ENCODE data around the gene SLCO2B1. TPM values are rescaled to one million over a fixed set of nuclear protein-coding genes. Genes with fewer than 3 reads are reported as not detected.
A peak's percentile ranks its signal among the peaks of the same experiment; 100 is the strongest.

Gene SLCO2B1
- total and polyA plus RNA-seq, 8 donors, result 3.3 to 68.2 (median 16.0) TPM

GRCh38 chr11:75145196-75145971, 5.5 kb upstream of the SLCO2B1 start:
- H3K27me3 ChIP-seq, result no peaks in the 10 kb centered on the region
- no peaks in the 10 kb centered on the region for H3K9me3 ChIP-seq
- H3K4me3 ChIP-seq, result no peak overlapping the region
- TF ChIP-seq POLR2A (IDR thresholded peaks at IDR 0.05) (no peak), POLR2AphosphoS5 (IDR thresholded peaks at IDR 0.05) (no peak), CTCF (IDR thresholded peaks at IDR 0.05) (no peak), EP300 (IDR thresholded peaks at IDR 0.05) (no peak)
- WGBS, 5 donors, result 72 to 86% (median 83%) methylated on average over 9 of the region's 9 CpGs
- H3K4me1 ChIP-seq, result peaks cover 0 to 46% (median 12%) of the 10 kb centered on the region in 4 donors
- no peak for DNase-seq
- intact Hi-C loops (cut with DNase I; ENCODE audit: low total_unique reads), result loop anchor here (2.0 kb wide), 1 partner anchor 57 kb away; no protein-coding TSS in a partner anchor
- H3K27ac ChIP-seq, result no peak overlapping the region
- H3K36me3 ChIP-seq, result no peaks in the 10 kb centered on the region

GRCh38 chr11:75145972-75146519, 4.9 kb upstream of the SLCO2B1 start:
- 31 to 61% (median 51%) methylated on average over 6 of the region's 6 CpGs for WGBS, 5 donors
- H3K27ac ChIP-seq, result no peak overlapping the region
- no peak for TF ChIP-seq POLR2AphosphoS5 (IDR thresholded peaks at IDR 0.05)
- TF ChIP-seq POLR2A (IDR thresholded peaks at IDR 0.05), result no peak
- no peak for TF ChIP-seq EP300 (IDR thresholded peaks at IDR 0.05)
- TF ChIP-seq CTCF (IDR thresholded peaks at IDR 0.05), result no peak
- no peak overlapping the region for H3K4me3 ChIP-seq
- H3K9me3 ChIP-seq, result no peaks in the 10 kb centered on the region
- no peaks in the 10 kb centered on the region for H3K27me3 ChIP-seq
- intact Hi-C loops (cut with DNase I; ENCODE audit: low total_unique reads), result loop anchor here (2.0 kb wide), 1 partner anchor 57 kb away; no protein-coding TSS in a partner anchor
- no peak for DNase-seq
- no peaks in the 10 kb centered on the region for H3K36me3 ChIP-seq
- peaks cover 0 to 43% (median 13%) of the 10 kb centered on the region in 4 donors for H3K4me1 ChIP-seq

- Histone ChIP-seq H3K4me3 (no peak overlapping the region), H3K36me3 (no peaks in the 10 kb centered on the region), H3K9me3 (no peaks in the 10 kb centered on the region), H3K4me1 (peaks cover 0 to 50% (median 17%) of the 10 kb centered on the region in 4 donors), H3K27me3 (no peaks in the 10 kb centered on the region), H3K27ac (no peak overlapping the region)
- intact Hi-C loops (cut with DNase I; ENCODE audit: low total_unique reads), result no loop called here
- no peak for TF ChIP-seq CTCF (IDR thresholded peaks at IDR 0.05)
- no peak for TF ChIP-seq EP300 (IDR thresholded peaks at IDR 0.05)
- no peak for TF ChIP-seq POLR2A (IDR thresholded peaks at IDR 0.05)
- no peak for TF ChIP-seq POLR2AphosphoS5 (IDR thresholded peaks at IDR 0.05)
- DNase-seq, result no peak
- 81 to 88% (median 86%) methylated on average over 5 of the region's 5 CpGs for WGBS, 5 donors
Observed at GRCh38 chr11:75146711-75147110, 4.2 kb upstream of the SLCO2B1 start.

GRCh38 chr11:75147191-75147874, 3.6 kb upstream of the SLCO2B1 start:
- Histone ChIP-seq H3K27ac (peak overlapping the region in 1 of 5 donors; percentile 10), H3K9me3 (no peaks in the 10 kb centered on the region), H3K27me3 (no peaks in the 10 kb centered on the region), H3K4me3 (no peak overlapping the region), H3K36me3 (no peaks in the 10 kb centered on the region), H3K4me1 (peaks cover 0 to 56% (median 17%) of the 10 kb centered on the region in 4 donors)
- TF ChIP-seq POLR2AphosphoS5 (IDR thresholded peaks at IDR 0.05) (no peak), POLR2A (IDR thresholded peaks at IDR 0.05) (no peak), CTCF (IDR thresholded peaks at IDR 0.05) (no peak), EP300 (IDR thresholded peaks at IDR 0.05) (no peak)
- intact Hi-C loops (cut with DNase I; ENCODE audit: low total_unique reads), result no loop called here
- WGBS, 5 donors, result 72 to 87% (median 84%) methylated on average over 7 of the region's 7 CpGs
- no peak for DNase-seq
